GM12878 (cell line): Measurements from ENCODE around the gene EXOSC1. TPM values are rescaled to one million over a fixed set of nuclear protein-coding genes. Genes with fewer than 3 reads are reported as not detected.

Source experiments
- ATAC-seq: fragments of 200-7000 bp; cut with Tn5 transposase; 3 replicates; pipeline ENCODE4 v1.9.1; 2020; ENCODE audit warnings: mild to moderate bottlenecking, moderate library complexity
- BruUV-seq: library from RNA; stranded (reverse); fragments of 400-500 nt; replicated peaks from 2 replicates; lab custom pipeline; 2021; lab: Mats Ljungman, UMichigan
- CTCF ChIA-PET: fragments of 300-600 bp; sonication (Branson Sonifier 250); formaldehyde crosslinking; extraction: SDS; loops from one replicate; lab custom pipeline; 2021; ENCODE audit warnings: inconsistent platforms; lab: Yijun Ruan, JAX
- POLR2A ChIA-PET: fragments of 350-600 bp; formaldehyde crosslinking; extraction: SDS; loops from one replicate; lab custom pipeline; 2021; ENCODE audit warnings: inconsistent platforms; lab: Charles Lee
- RAD21 ChIA-PET: fragments of 300-600 bp; sonication (Branson Sonifier 250); formaldehyde crosslinking; loops from one replicate; lab custom pipeline; 2023; ENCODE audit warnings: antibody characterized with exemption; ENCODE audit not compliant: unreplicated experiment; lab: Charles Lee
- SMC1A ChIA-PET: fragments of 300-600 bp; sonication (Branson Sonifier 250); formaldehyde crosslinking; loops from one replicate; lab custom pipeline; 2023; ENCODE audit not compliant: unreplicated experiment, uncharacterized antibody; lab: Charles Lee
- DNase-seq: peaks from one replicate; pipeline ENCODE4 v3.0.0-alpha.2; 2011; ENCODE audit warnings: low read depth, low spot score
- FAIRE-seq: peaks from 3 replicates; lab custom pipeline; 2011; peaks lifted over from hg19 to GRCh38; lab: Jason Lieb, UNC
- H2AFZ ChIP-seq: 2 replicates; pipeline ENCODE4 v1.6.0; 2011; ENCODE audit warnings: low read depth, low read length, control low read depth; ENCODE audit not compliant: control insufficient read depth
- H3K27ac ChIP-seq: 2 replicates; pipeline ENCODE4 v1.5.1; 2011; ENCODE audit warnings: control low read depth; ENCODE audit not compliant: control insufficient read depth, insufficient read depth
- H3K27me3 ChIP-seq, 2 experiments: replicated peaks in 1 of 2; 2 replicates each; pipeline versions ENCODE4 v1.6.0 to v1.6.1; 2011; ENCODE audit warnings: low read length in 1 of 2; ENCODE audit not compliant: control insufficient read depth in 2 of 2, insufficient read depth in 2 of 2
- H3K36me3 ChIP-seq, 2 experiments: 2 replicates each; pipeline ENCODE4 v1.5.1; 2011; ENCODE audit warnings: low read length in 1 of 2; ENCODE audit not compliant: control insufficient read depth in 2 of 2, insufficient read depth in 2 of 2
- H3K4me1 ChIP-seq: 2 replicates; pipeline ENCODE4 v1.6.1; 2011; ENCODE audit warnings: mild to moderate bottlenecking, low read length, moderate library complexity, mixed read lengths; ENCODE audit not compliant: control insufficient read depth, insufficient read depth
- H3K4me2 ChIP-seq: 2 replicates; pipeline ENCODE4 v1.6.0; 2011; ENCODE audit warnings: control low read depth; ENCODE audit not compliant: control insufficient read depth, insufficient read depth
- H3K4me3 ChIP-seq: fragments of 200-600 bp; sonication (generic); 2 replicates; pipeline ENCODE4 v1.5.1; 2016
- H3K79me2 ChIP-seq: 2 replicates; pipeline ENCODE4 v1.6.0; 2011; ENCODE audit warnings: low read length; ENCODE audit not compliant: control insufficient read depth, insufficient read depth
- H3K9ac ChIP-seq: 2 replicates; pipeline ENCODE4 v1.8.0; 2011; ENCODE audit warnings: low read length, control low read depth, mixed read lengths; ENCODE audit not compliant: control insufficient read depth, insufficient read depth
- H3K9me3 ChIP-seq: replicated peaks from 3 replicates; pipeline ENCODE4 v1.5.1; 2011; ENCODE audit warnings: mild to moderate bottlenecking, low read length; ENCODE audit not compliant: control insufficient read depth, insufficient read depth
- H4K20me1 ChIP-seq: 2 replicates; pipeline ENCODE4 v1.6.0; 2011; ENCODE audit not compliant: control insufficient read depth, insufficient read depth
- CTCF ChIP-seq, 3 experiments: IDR thresholded peaks in 2 of 3; conservative IDR thresholded peaks in 1 of 3; 2 replicates each; pipeline ENCODE4 v1.5.1; 2011; ENCODE audit warnings: low read depth in 3 of 3, low read length in 3 of 3, mild to moderate bottlenecking in 3 of 3, control low read depth in 2 of 3, moderate library complexity in 2 of 3, inconsistent platforms in 1 of 3, mixed read lengths in 1 of 3; ENCODE audit not compliant: control insufficient read depth in 2 of 3, insufficient read depth in 1 of 3; ENCODE audit errors: extremely low read depth in 1 of 3
- WRNIP1 ChIP-seq: IDR thresholded peaks from 2 replicates; pipeline ENCODE4 v1.6.1; 2011; ENCODE audit warnings: low read depth, low read length, improper control_type of control experiment, borderline replicate concordance
- WGBS: methylation state at CpG from one replicate; pipeline ENCODE4 v1.1.6; 2016; ENCODE audit warnings: low lambda C conversion rate; ENCODE audit not compliant: insufficient replicate concordance, insufficient coverage; ENCODE audit errors: missing lambda C conversion rate; 5-methylcytosine and 5-hydroxymethylcytosine counted together
- in situ Hi-C: fragments of 300-500 bp; cut with MboI; formaldehyde crosslinking; loops from 9 replicates; pipeline ENCODE4 v1.14.3; 2018; ENCODE audit warnings: mixed read lengths
- intact Hi-C: fragments of 100-400 bp; cut with micrococcal nuclease; formaldehyde crosslinking; loops from one replicate; pipeline ENCODE4 v1.14.2; 2022; ENCODE audit not compliant: unreplicated experiment
- polyA plus RNA-seq, 11 experiments: library from polyadenylated mRNA; depleted of rRNA in 4 of 11; unstranded in 6 of 11; stranded (reverse) in 5 of 11; fragments of >200 nt; fragmentation: Nextera tagmentation in 4 of 11; fragmentation: Illumina TruSeq in 1 of 11; extraction: Ambion mirVana in 4 of 11; extraction: Trizol in 1 of 11; gene quantifications; 1 replicate in 1 of 11; 2 replicates in 10 of 11; pipeline versions ENCODE4 v1.2.1 to v1.2.3, GENCODE V29; 2011 to 2016; ENCODE audit warnings: inconsistent platforms in 2 of 11, missing spikeins in 2 of 11, low read depth in 1 of 11
- total RNA-seq, 4 experiments: library from RNA; depleted of rRNA in 3 of 4; stranded (reverse); fragments of >200 nt in 3 of 4; fragmentation: Illumina TruSeq in 1 of 4; extraction: Trizol in 1 of 4; gene quantifications; 2 replicates each; pipeline versions ENCODE4 v1.2.1 to v1.2.3, GENCODE V29; 2013 to 2021

EXOSC1 gene
- total and polyA plus RNA-seq, 10 of the 15 experiments (the other 5 are each of a cell fraction or from before 2014, with no cell fraction given), result 43.4 to 121 (median 75.1) TPM

DNA sequence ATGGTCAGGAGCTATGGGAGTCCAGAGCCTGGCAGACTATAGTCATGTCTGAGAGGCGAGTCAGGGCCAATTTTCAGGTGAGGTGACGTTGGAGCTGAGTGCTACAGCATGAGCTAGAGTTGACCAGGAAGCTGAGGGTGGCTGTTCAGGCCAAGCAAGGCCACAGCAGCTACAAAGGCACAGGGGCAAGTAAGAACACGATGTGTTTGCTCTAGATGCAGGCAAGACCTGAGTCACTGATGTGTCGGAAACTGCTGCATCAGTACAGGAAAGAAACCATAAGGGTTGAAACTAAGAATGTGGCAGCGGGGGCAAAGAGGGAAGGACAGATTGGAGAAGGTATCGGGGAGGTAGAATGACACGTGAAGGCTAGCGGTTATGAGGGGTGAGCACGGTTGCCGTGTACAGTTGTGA is 32.9 kb downstream of the EXOSC1 start (continued):
- no peak for TF ChIP-seq WRNIP1

- ChIA-PET POLR2A (interaction anchor here (0.6 to 1.0 kb wide), 2 partner anchors 11 to 968 kb away, joined by 3 read pairs; partner anchors contain the start of gene RRP12), RAD21 (interaction anchor here (1.2 kb wide), 1 partner anchor 23 kb away, joined by 3 read pairs; no protein-coding TSS in a partner anchor), SMC1A (no interaction called here), CTCF (interaction anchor here (1.1 to 2.7 kb wide), 3 partner anchors 11 to 143 kb away, joined by 3 to 12 read pairs (median 6); no protein-coding TSS in a partner anchor)
- no peaks in the 10 kb centered on the region for H3K9me3 ChIP-seq
- no peaks in the 10 kb centered on the region for H4K20me1 ChIP-seq
- peaks cover 3% of the 10 kb centered on the region; the same call in 1 of the 2 replicates for H3K4me1 ChIP-seq
- no peaks in the 10 kb centered on the region for H3K36me3 ChIP-seq
- H3K27me3 ChIP-seq, result no peaks in the 10 kb centered on the region
- in situ Hi-C loops, result no loop called here
- no peak overlapping the region for H3K4me2 ChIP-seq
- BruUV-seq, result no TSS peak
- TF ChIP-seq CTCF (IDR thresholded peaks at IDR 0.05 in 2 of 3, conservative IDR thresholded peaks at IDR 0.05 in 1 of 3; ENCODE audit: control insufficient read depth in 2 of 3, extremely low read depth in 1 of 3, insufficient read depth in 1 of 3, low read depth in 3 of 3, low read length in 3 of 3), result no peak
- H2AFZ ChIP-seq, result no peak overlapping the region
- FAIRE-seq, result no peak
- DNase-seq, result no peak
- no peak overlapping the region for H3K9ac ChIP-seq
- whole genome bisulfite sequencing, result 87% methylated on average over 4 of the region's 4 CpGs
- intact Hi-C loops, result no loop called here
- no peak overlapping the region for H3K27ac ChIP-seq
- no peak overlapping the region for H3K4me3 ChIP-seq
- H3K79me2 ChIP-seq, result no peaks in the 10 kb centered on the region
- ATAC-seq, result no peak
Observed at GRCh38 chr10:97411406-97411805, 34.4 kb downstream of the EXOSC1 start.
